ENCODE measurements around the gene AS3MT.

The AS3MT gene

GRCh38 chr10:102941401-102941800 is 72.1 kb downstream of the AS3MT start:
- H3K27ac ChIP-seq (ENCODE audit: low read depth, low read length), result no peak overlapping the region
- H3K9ac ChIP-seq (ENCODE audit: low read length), result no peak overlapping the region
- no peak overlapping the region for H3K4me3 ChIP-seq (ENCODE audit: insufficient read depth, low read length, poor library complexity, severe bottlenecking)
- H3K9me3 ChIP-seq (ENCODE audit: insufficient read depth, low read length), result no peaks in the 10 kb centered on the region
- no peaks in the 10 kb centered on the region for H4K20me1 ChIP-seq (ENCODE audit: low read depth, low read length)
- no peak for TF ChIP-seq EZH2phosphoT487 (conservative IDR thresholded peaks at IDR 0.05; ENCODE audit: low read length)
- no peak for TF ChIP-seq CTCF (IDR thresholded peaks at IDR 0.05; ENCODE audit: insufficient read depth, low read length, poor library complexity, severe bottlenecking)
- no peaks in the 10 kb centered on the region for H3K27me3 ChIP-seq (ENCODE audit: low read length)
- H3K36me3 ChIP-seq (ENCODE audit: low read length), result no peaks in the 10 kb centered on the region
- no peaks in the 10 kb centered on the region for H3K9me2 ChIP-seq (replicated peaks; ENCODE audit: insufficient read depth, low read length)
- no peaks in the 10 kb centered on the region for H3K79me2 ChIP-seq (ENCODE audit: insufficient read depth, low read length)
- H2AFZ ChIP-seq (ENCODE audit: low read depth, low read length, severe bottlenecking), result no peak overlapping the region
- no peak overlapping the region for H3K4me2 ChIP-seq (ENCODE audit: low read depth, low read length, poor library complexity, severe bottlenecking)
- no peaks in the 10 kb centered on the region for H3F3A ChIP-seq (ENCODE audit: insufficient read depth)

- no peaks in the 10 kb centered on the region for H3K79me2 ChIP-seq (ENCODE audit: insufficient read depth, low read length)
- no peak overlapping the region for H3K4me2 ChIP-seq (ENCODE audit: low read depth, low read length, poor library complexity, severe bottlenecking)
- H3K36me3 ChIP-seq (ENCODE audit: low read length), result no peaks in the 10 kb centered on the region
- no peak overlapping the region for H3K9ac ChIP-seq (ENCODE audit: low read length)
- H2AFZ ChIP-seq (ENCODE audit: low read depth, low read length, severe bottlenecking), result no peak overlapping the region
- H4K20me1 ChIP-seq (ENCODE audit: low read depth, low read length), result no peaks in the 10 kb centered on the region
- H3K27me3 ChIP-seq (ENCODE audit: low read length), result no peaks in the 10 kb centered on the region
- no peak overlapping the region for H3K27ac ChIP-seq (ENCODE audit: low read depth, low read length)
- no peak overlapping the region for H3K4me3 ChIP-seq (ENCODE audit: insufficient read depth, low read length, poor library complexity, severe bottlenecking)
- TF ChIP-seq EZH2phosphoT487 (conservative IDR thresholded peaks at IDR 0.05; ENCODE audit: low read length) (no peak), CTCF (IDR thresholded peaks at IDR 0.05; ENCODE audit: insufficient read depth, low read length, poor library complexity, severe bottlenecking) (no peak)
- H3K9me3 ChIP-seq (ENCODE audit: insufficient read depth, low read length), result no peaks in the 10 kb centered on the region
- no peaks in the 10 kb centered on the region for H3F3A ChIP-seq (ENCODE audit: insufficient read depth)
- no peaks in the 10 kb centered on the region for H3K9me2 ChIP-seq (replicated peaks; ENCODE audit: insufficient read depth, low read length)
Observed at GRCh38 chr10:102945449-102945848, 76.2 kb downstream of the AS3MT start.

- H3K9me3 ChIP-seq (ENCODE audit: insufficient read depth, low read length), result no peaks in the 10 kb centered on the region
- no peaks in the 10 kb centered on the region for H3K79me2 ChIP-seq (ENCODE audit: insufficient read depth, low read length)
- no peaks in the 10 kb centered on the region for H3K9me2 ChIP-seq (replicated peaks; ENCODE audit: insufficient read depth, low read length)
- no peaks in the 10 kb centered on the region for H3K27me3 ChIP-seq (ENCODE audit: low read length)
- no peak overlapping the region for H2AFZ ChIP-seq (ENCODE audit: low read depth, low read length, severe bottlenecking)
- H4K20me1 ChIP-seq (ENCODE audit: low read depth, low read length), result no peaks in the 10 kb centered on the region
- H3F3A ChIP-seq (ENCODE audit: insufficient read depth), result no peaks in the 10 kb centered on the region
- H3K4me2 ChIP-seq (ENCODE audit: low read depth, low read length, poor library complexity, severe bottlenecking), result no peak overlapping the region
- H3K36me3 ChIP-seq (ENCODE audit: low read length), result no peaks in the 10 kb centered on the region
- H3K27ac ChIP-seq (ENCODE audit: low read depth, low read length), result no peak overlapping the region
- no peak overlapping the region for H3K4me3 ChIP-seq (ENCODE audit: insufficient read depth, low read length, poor library complexity, severe bottlenecking)
- H3K9ac ChIP-seq (ENCODE audit: low read length), result no peak overlapping the region
- TF ChIP-seq CTCF (IDR thresholded peaks at IDR 0.05; ENCODE audit: insufficient read depth, low read length, poor library complexity, severe bottlenecking) (no peak), EZH2phosphoT487 (conservative IDR thresholded peaks at IDR 0.05; ENCODE audit: low read length) (no peak)
Observed at GRCh38 chr10:102945962-102946361, 76.7 kb downstream of the AS3MT start.

Measured in SU-DHL-6 (cell line).